ENCODE results near the gene EXT2. TPM values are rescaled to one million over a fixed set of nuclear protein-coding genes. Genes with fewer than 3 reads are reported as not detected.

The EXT2 gene
- polyA plus RNA-seq, 1 of the 3 experiments (the other 2 are of a cell fraction), result 92.9 TPM

DNA sequence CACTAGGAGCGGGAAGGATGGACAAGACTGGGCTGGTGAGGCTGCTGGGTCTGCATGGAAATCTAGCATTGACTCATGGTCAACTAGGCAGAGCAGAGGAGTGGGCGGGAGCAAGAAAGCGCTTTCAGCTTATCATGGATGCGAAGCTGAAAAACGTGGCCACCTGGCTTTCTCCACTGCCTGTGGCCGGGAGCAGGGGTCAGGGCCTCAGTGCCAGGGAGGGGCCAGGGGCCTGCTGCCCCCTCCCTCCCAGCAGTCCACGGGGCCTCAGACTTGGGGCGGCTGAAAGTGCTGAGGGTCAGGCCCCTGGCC, 168.9 kb downstream of the EXT2 start:
- H3K27ac ChIP-seq (ENCODE audit: low read depth in 2 of 2, low read length in 1 of 2), result no peak overlapping the region
- H3K36me3 ChIP-seq (replicated peaks in 1 of 2; ENCODE audit: control insufficient read depth in 1 of 2, insufficient read depth in 2 of 2, low read length in 1 of 2), result no peaks in the 10 kb centered on the region
- CTCF ChIA-PET, result interaction anchor here (0.6 to 0.9 kb wide), 3 partner anchors 15 to 131 kb away, joined by 3 read pairs; no protein-coding TSS in a partner anchor
- no peak overlapping the region for H2AFZ ChIP-seq (ENCODE audit: low read depth)
- POLR2A ChIA-PET, result no interaction called here
- no peaks in the 10 kb centered on the region for H4K20me1 ChIP-seq (ENCODE audit: insufficient read depth)
- no peaks in the 10 kb centered on the region for H3K9me2 ChIP-seq
- no peaks in the 10 kb centered on the region for H3F3A ChIP-seq (replicated peaks; ENCODE audit: insufficient read depth)
- DNase-seq, result no peak
- H3K4me1 ChIP-seq (ENCODE audit: control insufficient read depth in 1 of 2, insufficient read depth in 2 of 2, low read depth in 1 of 2, low read length in 1 of 2), result peaks cover 5 to 12% of the 10 kb centered on the region in 2 experiments; a peak in 3 of 4 replicates
- TF ChIP-seq TAF1 (IDR thresholded peaks at IDR 0.05; ENCODE audit: borderline replicate concordance, low read depth, low read length) (no peak), SMC3 (IDR thresholded peaks at IDR 0.05; ENCODE audit: low read depth, low read length) (no peak), FOXM1 (IDR thresholded peaks at IDR 0.05; ENCODE audit: low read depth) (no peak), RXRA (IDR thresholded peaks at IDR 0.05; ENCODE audit: borderline replicate concordance, low read depth) (no peak), RAD21 (IDR thresholded peaks at IDR 0.05; ENCODE audit: low read length) (no peak), SIN3A (IDR thresholded peaks at IDR 0.05; ENCODE audit: borderline replicate concordance, low read depth, low read length) (no peak), MEF2A (IDR thresholded peaks at IDR 0.05; ENCODE audit: borderline replicate concordance, low read depth) (no peak), CHD2 (IDR thresholded peaks at IDR 0.05; ENCODE audit: low read length, partially characterized antibody) (no peak), TCF12 (IDR thresholded peaks at IDR 0.05) (no peak)
- H3K27me3 ChIP-seq (ENCODE audit: insufficient read depth), result no peaks in the 10 kb centered on the region
- H3K9me3 ChIP-seq, result no peaks in the 10 kb centered on the region
- H3K4me2 ChIP-seq, result no peak overlapping the region
- H3K4me3 ChIP-seq (ENCODE audit: low read depth in 2 of 2, low read length in 1 of 2), result no peak overlapping the region
- H3K9ac ChIP-seq, result no peak overlapping the region
- WGBS (ENCODE audit: low lambda C conversion rate), result 85% methylated on average over 6 of the region's 8 CpGs
- H3K79me2 ChIP-seq (ENCODE audit: insufficient read depth), result no peaks in the 10 kb centered on the region

DNA sequence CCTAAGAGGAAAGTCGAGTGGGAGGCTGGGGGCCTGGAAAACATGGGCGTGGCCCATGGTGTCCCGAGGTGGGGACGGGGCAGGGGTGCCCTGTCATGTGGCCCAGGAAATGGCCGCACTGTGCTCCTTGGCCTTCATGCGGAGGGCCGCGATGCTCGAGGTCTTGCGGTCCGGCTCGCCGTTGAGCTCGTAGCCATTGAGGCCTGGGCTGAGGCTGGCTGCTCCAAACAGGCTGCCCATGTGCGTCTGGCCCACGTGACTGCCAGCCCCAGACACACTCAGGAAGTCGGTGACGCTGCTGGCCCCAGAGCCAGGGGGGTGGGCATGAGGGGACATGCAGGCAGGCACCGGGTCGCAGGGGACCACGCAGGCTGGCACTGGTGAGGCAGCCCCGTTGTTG, 169.3 kb downstream of the EXT2 start:
- Histone ChIP-seq H3K4me2 (no peak overlapping the region), H3K36me3 (replicated peaks in 1 of 2; ENCODE audit: control insufficient read depth in 1 of 2, insufficient read depth in 2 of 2, low read length in 1 of 2) (no peaks in the 10 kb centered on the region), H3F3A (replicated peaks; ENCODE audit: insufficient read depth) (no peaks in the 10 kb centered on the region), H3K4me1 (ENCODE audit: control insufficient read depth in 1 of 2, insufficient read depth in 2 of 2, low read depth in 1 of 2, low read length in 1 of 2) (peaks cover 8 to 9% of the 10 kb centered on the region in 2 experiments; a peak in 3 of 4 replicates), H3K9ac (no peak overlapping the region), H3K27me3 (ENCODE audit: insufficient read depth) (no peaks in the 10 kb centered on the region), H2AFZ (ENCODE audit: low read depth) (no peak overlapping the region), H3K4me3 (ENCODE audit: low read depth in 2 of 2, low read length in 1 of 2) (no peak overlapping the region), H3K27ac (ENCODE audit: low read depth in 2 of 2, low read length in 1 of 2) (no peak overlapping the region), H4K20me1 (ENCODE audit: insufficient read depth) (no peaks in the 10 kb centered on the region), H3K79me2 (ENCODE audit: insufficient read depth) (no peaks in the 10 kb centered on the region), H3K9me2 (no peaks in the 10 kb centered on the region), H3K9me3 (no peaks in the 10 kb centered on the region)
- POLR2A ChIA-PET, result no interaction called here
- CTCF ChIA-PET, result interaction anchor here (0.5 to 0.9 kb wide), 2 partner anchors 11 to 131 kb away, joined by 3 read pairs; no protein-coding TSS in a partner anchor
- TF ChIP-seq, protein P1, sequence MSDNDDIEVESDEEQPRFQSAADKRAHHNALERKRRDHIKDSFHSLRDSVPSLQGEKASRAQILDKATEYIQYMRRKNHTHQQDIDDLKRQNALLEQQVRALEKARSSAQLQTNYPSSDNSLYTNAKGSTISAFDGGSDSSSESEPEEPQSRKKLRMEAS (IDR thresholded peaks at IDR 0.05; ENCODE audit: low read depth), result no peak
- TF ChIP-seq, protein P2, sequence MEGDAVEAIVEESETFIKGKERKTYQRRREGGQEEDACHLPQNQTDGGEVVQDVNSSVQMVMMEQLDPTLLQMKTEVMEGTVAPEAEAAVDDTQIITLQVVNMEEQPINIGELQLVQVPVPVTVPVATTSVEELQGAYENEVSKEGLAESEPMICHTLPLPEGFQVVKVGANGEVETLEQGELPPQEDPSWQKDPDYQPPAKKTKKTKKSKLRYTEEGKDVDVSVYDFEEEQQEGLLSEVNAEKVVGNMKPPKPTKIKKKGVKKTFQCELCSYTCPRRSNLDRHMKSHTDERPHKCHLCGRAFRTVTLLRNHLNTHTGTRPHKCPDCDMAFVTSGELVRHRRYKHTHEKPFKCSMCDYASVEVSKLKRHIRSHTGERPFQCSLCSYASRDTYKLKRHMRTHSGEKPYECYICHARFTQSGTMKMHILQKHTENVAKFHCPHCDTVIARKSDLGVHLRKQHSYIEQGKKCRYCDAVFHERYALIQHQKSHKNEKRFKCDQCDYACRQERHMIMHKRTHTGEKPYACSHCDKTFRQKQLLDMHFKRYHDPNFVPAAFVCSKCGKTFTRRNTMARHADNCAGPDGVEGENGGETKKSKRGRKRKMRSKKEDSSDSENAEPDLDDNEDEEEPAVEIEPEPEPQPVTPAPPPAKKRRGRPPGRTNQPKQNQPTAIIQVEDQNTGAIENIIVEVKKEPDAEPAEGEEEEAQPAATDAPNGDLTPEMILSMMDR (IDR thresholded peaks at IDR 0.05), result no peak
- TF ChIP-seq RFX5 (IDR thresholded peaks at IDR 0.05; ENCODE audit: low read length) (no peak), YY1 (IDR thresholded peaks at IDR 0.05; ENCODE audit: low read depth) (no peak), NFIC (IDR thresholded peaks at IDR 0.05; ENCODE audit: borderline replicate concordance) (no peak), MEF2A (IDR thresholded peaks at IDR 0.05; ENCODE audit: borderline replicate concordance, low read depth) (no peak), EP300 (IDR thresholded peaks at IDR 0.05; ENCODE audit: borderline replicate concordance in 1 of 2, low read depth in 1 of 2, low read length in 1 of 2) (no peak), TAF1 (IDR thresholded peaks at IDR 0.05; ENCODE audit: borderline replicate concordance, low read depth, low read length) (no peak), EZH2phosphoT487 (IDR thresholded peaks at IDR 0.05; ENCODE audit: borderline replicate concordance, low read depth) (no peak)
- 83% methylated on average over 2 of the region's 22 CpGs for WGBS (ENCODE audit: low lambda C conversion rate)
- no peak for DNase-seq
